HG02970 (cell line): ENCODE results near the gene FHL2.

Experiments
- ATAC-seq: cut with Tn5 transposase; IDR thresholded peaks from one replicate; pipeline ENCODE4 v1.9.1; 2021; ENCODE audit warnings: mild to moderate bottlenecking, moderate library complexity, moderate number of reproducible peaks; ENCODE audit not compliant: unreplicated experiment, low FRiP score

FHL2 gene

GRCh38 chr2:105324101-105324500 lies 74.8 kb downstream of the FHL2 start:
- no peak for ATAC-seq

GRCh38 chr2:105323111-105323510 lies 75.7 kb downstream of the FHL2 start:
- no peak for ATAC-seq

- no peak for ATAC-seq
Measured at GRCh38 chr2:105321875-105322646, 76.8 kb downstream of the FHL2 start.

DNA sequence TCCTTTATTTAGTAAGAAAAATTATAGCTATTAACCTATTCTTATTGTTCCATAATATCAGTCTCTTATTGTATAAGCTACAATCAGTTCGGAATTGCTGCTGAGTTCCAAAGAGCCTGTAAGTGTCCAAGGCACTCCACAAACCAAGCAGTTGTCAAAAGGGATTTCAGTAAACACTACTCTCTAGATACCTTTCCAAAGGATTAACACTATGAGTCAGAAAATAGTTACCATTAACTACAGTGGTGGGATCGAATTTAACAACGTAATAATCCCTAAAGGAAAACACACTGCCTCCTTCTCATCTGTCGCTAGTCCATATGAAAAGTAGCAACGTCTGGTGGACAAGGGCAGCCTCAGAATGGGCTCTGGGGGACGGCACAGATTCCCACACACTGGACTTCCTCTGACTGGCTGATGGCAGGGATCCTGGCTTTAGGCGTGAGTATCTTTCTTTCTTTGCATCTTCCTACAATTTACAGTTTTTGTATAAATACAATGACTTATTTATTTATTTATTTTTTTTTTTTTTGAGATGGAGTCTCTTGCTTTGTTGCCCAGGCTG lies 78.1 kb downstream of the FHL2 start:
- ATAC-seq = no peak

DNA sequence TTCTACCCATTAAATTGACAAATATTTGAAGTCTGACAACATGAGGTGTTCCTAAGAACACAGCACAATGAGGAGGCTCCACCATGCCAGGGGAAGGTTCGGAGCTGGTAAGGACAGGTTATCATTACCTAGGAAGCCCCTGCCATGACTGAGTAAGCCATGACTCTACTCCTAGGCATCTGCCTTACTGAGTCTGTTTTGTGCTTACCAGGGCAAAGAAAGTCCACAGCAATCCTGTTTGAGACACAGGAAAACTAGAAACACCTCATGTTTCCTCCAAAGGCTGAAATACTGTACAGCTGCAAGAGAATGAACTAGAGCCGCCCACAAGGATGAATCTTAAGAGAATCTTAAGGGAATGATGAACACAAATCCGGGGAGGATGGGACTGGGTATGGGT lies 80.9 kb downstream of the FHL2 start:
- ATAC-seq = no peak

DNA sequence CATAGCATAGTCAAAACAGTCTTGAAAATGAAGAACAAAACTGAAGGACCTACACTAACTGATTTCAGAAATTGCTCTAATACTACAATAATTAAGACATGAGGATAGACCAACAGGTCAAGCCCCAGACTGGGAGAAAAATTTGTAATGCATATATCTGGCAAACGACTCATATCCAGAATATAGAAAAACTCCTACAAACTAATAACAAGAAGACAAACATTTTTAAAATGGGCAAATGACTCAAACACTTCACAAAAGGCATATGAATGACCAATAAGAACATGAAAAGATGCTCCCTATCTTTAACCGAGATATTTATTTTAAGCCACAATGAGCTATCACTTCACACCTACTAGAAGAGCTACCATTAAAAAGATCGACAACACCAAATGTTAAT lies 83.5 kb downstream of the FHL2 start:
- ATAC-seq = no peak

DNA sequence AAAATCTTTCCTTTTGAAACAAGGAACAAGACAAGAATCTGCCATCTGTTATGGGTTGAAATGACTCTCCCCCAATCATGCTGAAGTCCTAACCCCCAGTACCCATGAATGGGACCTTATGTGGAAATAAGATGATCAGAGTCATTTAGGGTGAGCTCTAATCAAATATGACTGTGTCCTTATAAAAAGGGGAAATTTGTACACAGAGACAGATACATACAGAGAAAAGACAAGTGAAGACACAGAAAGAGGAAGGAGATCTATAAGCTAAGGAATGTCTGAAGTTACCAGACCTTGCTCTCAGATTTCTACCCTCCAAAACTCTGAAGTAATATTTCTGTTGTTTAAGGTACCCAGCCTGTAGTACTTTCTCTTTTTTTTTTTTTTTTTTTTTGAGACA lies 85.0 kb downstream of the FHL2 start:
- no peak for ATAC-seq
